Dermis microvascular lymphatic vessel endothelial cell (primary cell): Measurements from ENCODE around the gene NARS2. TPM values are rescaled to one million over a fixed set of nuclear protein-coding genes. Genes with fewer than 3 reads are reported as not detected.

Experiments
- total RNA-seq: library from RNA; depleted of rRNA; stranded (reverse); fragments of >200 nt; gene quantifications from 2 replicates; pipeline ENCODE4 v1.2.1, GENCODE V29; 2014

The NARS2 gene
- total RNA-seq, 1 donor from 2014 or later, result 12.1 TPM

Other genes starting within 250 kb of the NARS2 start
- gene GAB2, start 157.0 kb downstream of the NARS2 start, total RNA-seq, result 11.4 and 20.7 TPM in 2 replicates